Karpas-422 (cell line): ENCODE measurements around the gene KCNIP4. TPM values are rescaled to one million over a fixed set of nuclear protein-coding genes. Genes with fewer than 3 reads are reported as not detected.

Experiments used
- DNase-seq: peaks from one replicate; pipeline ENCODE4 v3.0.0-alpha.2; 2015
- H2AFZ ChIP-seq: fragments of 200-600 bp; sonication (generic); 2 replicates; pipeline ENCODE4 v1.6.1; 2014; ENCODE audit warnings: antibody characterized with exemption, low read length, mixed read lengths
- H3K27ac ChIP-seq: fragments of 200-600 bp; sonication (generic); 2 replicates; pipeline ENCODE4 v1.5.1; 2014; ENCODE audit warnings: mild to moderate bottlenecking, low read length, moderate library complexity
- H3K27me3 ChIP-seq: fragments of 200-600 bp; sonication (generic); 2 replicates; pipeline ENCODE4 v1.6.1; 2014; ENCODE audit warnings: low read length, mixed read lengths
- H3K36me3 ChIP-seq: fragments of 200-600 bp; sonication (generic); 2 replicates; pipeline ENCODE4 v1.6.1; 2014; ENCODE audit warnings: low read length, mixed read lengths; ENCODE audit not compliant: insufficient read depth
- H3K4me1 ChIP-seq: fragments of 200-600 bp; sonication (generic); 2 replicates; pipeline ENCODE4 v1.6.1; 2014; ENCODE audit warnings: mild to moderate bottlenecking, low read length, mixed read lengths
- H3K4me2 ChIP-seq: fragments of 200-600 bp; sonication (generic); 2 replicates; pipeline ENCODE4 v1.6.1; 2014; ENCODE audit warnings: low read length, low read depth, mild to moderate bottlenecking; ENCODE audit not compliant: poor library complexity, severe bottlenecking
- H3K4me3 ChIP-seq: fragments of 200-600 bp; sonication (generic); 2 replicates; pipeline ENCODE4 v1.5.1; 2014; ENCODE audit warnings: mild to moderate bottlenecking, antibody characterized with exemption, low read length, mixed read lengths
- H3K79me2 ChIP-seq: fragments of 200-600 bp; sonication (generic); 2 replicates; pipeline ENCODE4 v1.6.1; 2014; ENCODE audit warnings: mild to moderate bottlenecking, low read length, mixed read lengths
- H3K9ac ChIP-seq: fragments of 200-600 bp; sonication (generic); 2 replicates; pipeline ENCODE4 v1.6.0; 2014; ENCODE audit warnings: low read length
- H3K9me2 ChIP-seq: fragments of 200-600 bp; sonication (generic), shearing (Covaris generic); replicated peaks from 2 replicates; pipeline ENCODE4 v1.6.0; 2014; ENCODE audit warnings: mild to moderate bottlenecking, low read length, moderate library complexity; ENCODE audit not compliant: insufficient read depth
- H3K9me3 ChIP-seq: fragments of 300-700, 200-600 bp; sonication (generic); 2 replicates; pipeline ENCODE4 v1.6.1; 2014; ENCODE audit warnings: low read length, mixed read lengths
- H4K20me1 ChIP-seq: fragments of 200-600 bp; sonication (generic); 2 replicates; pipeline ENCODE4 v1.6.1; 2014; ENCODE audit warnings: mild to moderate bottlenecking, antibody characterized with exemption, low read length, low read depth; ENCODE audit not compliant: insufficient read depth
- total RNA-seq: library from RNA; depleted of rRNA; stranded (reverse); fragments of >200 nt; shearing (Covaris generic); gene quantifications from 2 replicates; pipeline ENCODE4 v1.2.3, GENCODE V29; 2014; ENCODE audit warnings: low replicate concordance

Gene KCNIP4
- total RNA-seq, 1 experiment from 2014 or later: not detected

- DNase-seq: no peak
- Histone ChIP-seq H3K9me2 (no peaks in the 10 kb centered on the region), H2AFZ (no peak overlapping the region), H4K20me1 (no peaks in the 10 kb centered on the region), H3K4me3 (no peak overlapping the region), H3K9me3 (peaks cover 4% of the 10 kb centered on the region; the same call in 1 of the 2 replicates), H3K4me1 (no peaks in the 10 kb centered on the region), H3K27ac (no peak overlapping the region), H3K4me2 (no peak overlapping the region), H3K9ac (no peak overlapping the region), H3K36me3 (no peaks in the 10 kb centered on the region), H3K27me3 (no peaks in the 10 kb centered on the region), H3K79me2 (no peaks in the 10 kb centered on the region)
Observed at GRCh38 chr4:20925176-20925575, 1023.4 kb downstream of the KCNIP4 start.

DNA sequence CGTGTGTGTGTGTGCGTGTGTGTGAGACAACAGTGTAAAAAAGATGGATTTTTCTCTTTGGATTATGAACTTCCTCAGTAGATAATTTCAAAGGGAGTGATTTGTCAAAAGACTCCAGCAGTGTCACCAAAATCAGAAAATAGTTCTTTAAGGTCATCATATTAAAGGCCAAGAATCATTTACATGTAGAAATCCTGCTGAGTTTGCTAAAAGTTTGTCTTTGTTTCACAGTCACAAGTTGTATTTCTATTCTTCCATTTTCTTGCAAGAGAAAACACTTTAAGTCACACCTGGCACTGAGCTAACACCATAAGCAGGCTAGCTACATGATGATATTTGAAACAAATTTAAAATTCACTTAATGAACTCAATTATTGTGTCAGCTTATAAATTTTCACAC is 1025.6 kb downstream of the KCNIP4 start:
- Histone ChIP-seq H3K4me1 (no peaks in the 10 kb centered on the region), H3K27me3 (no peaks in the 10 kb centered on the region), H3K27ac (no peak overlapping the region), H3K79me2 (no peaks in the 10 kb centered on the region), H2AFZ (no peak overlapping the region), H3K9ac (no peak overlapping the region), H3K4me2 (no peak overlapping the region), H4K20me1 (no peaks in the 10 kb centered on the region), H3K4me3 (no peak overlapping the region), H3K9me2 (no peaks in the 10 kb centered on the region), H3K36me3 (no peaks in the 10 kb centered on the region), H3K9me3 (no peaks in the 10 kb centered on the region)
- no peak for DNase-seq

DNA sequence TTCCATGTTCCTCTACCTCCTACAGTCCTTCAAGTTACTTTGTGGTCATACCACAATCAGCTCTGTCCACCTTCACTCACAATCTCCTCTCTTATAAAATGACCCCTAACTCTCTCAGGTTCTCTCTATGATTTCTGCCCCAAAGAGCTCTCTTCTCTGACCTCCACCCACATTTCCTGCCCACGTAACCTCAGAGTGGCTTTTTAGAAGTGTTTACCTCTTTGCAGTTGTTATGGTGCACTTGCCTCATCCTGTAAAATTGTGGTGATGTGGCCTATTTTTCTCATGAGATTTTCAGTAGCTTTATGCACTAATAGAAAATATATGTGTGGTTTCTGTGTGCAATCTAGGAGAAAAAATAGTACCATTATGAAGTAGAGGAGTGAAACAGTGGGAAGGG is 1032.5 kb downstream of the KCNIP4 start:
- no peaks in the 10 kb centered on the region for H3K9me3 ChIP-seq
- H2AFZ ChIP-seq: no peak overlapping the region
- no peak overlapping the region for H3K4me2 ChIP-seq
- H4K20me1 ChIP-seq: no peaks in the 10 kb centered on the region
- no peaks in the 10 kb centered on the region for H3K4me1 ChIP-seq
- no peak for DNase-seq
- no peak overlapping the region for H3K27ac ChIP-seq
- no peaks in the 10 kb centered on the region for H3K36me3 ChIP-seq
- no peaks in the 10 kb centered on the region for H3K79me2 ChIP-seq
- no peaks in the 10 kb centered on the region for H3K27me3 ChIP-seq
- no peak overlapping the region for H3K4me3 ChIP-seq
- no peaks in the 10 kb centered on the region for H3K9me2 ChIP-seq
- no peak overlapping the region for H3K9ac ChIP-seq

GRCh38 chr4:20904966-20905365 is 1043.6 kb downstream of the KCNIP4 start:
- no peak for DNase-seq
- Histone ChIP-seq H2AFZ (no peak overlapping the region), H3K9ac (no peak overlapping the region), H3K79me2 (no peaks in the 10 kb centered on the region), H3K27me3 (no peaks in the 10 kb centered on the region), H4K20me1 (no peaks in the 10 kb centered on the region), H3K4me2 (no peak overlapping the region), H3K9me2 (no peaks in the 10 kb centered on the region), H3K9me3 (no peaks in the 10 kb centered on the region), H3K27ac (no peak overlapping the region), H3K4me3 (no peak overlapping the region), H3K36me3 (no peaks in the 10 kb centered on the region), H3K4me1 (no peaks in the 10 kb centered on the region)

- Histone ChIP-seq H3K9me2 (no peaks in the 10 kb centered on the region), H3K9me3 (no peaks in the 10 kb centered on the region), H3K79me2 (no peaks in the 10 kb centered on the region), H3K4me2 (no peak overlapping the region), H3K27me3 (no peaks in the 10 kb centered on the region), H3K36me3 (no peaks in the 10 kb centered on the region), H3K27ac (no peak overlapping the region), H2AFZ (no peak overlapping the region), H3K4me1 (no peaks in the 10 kb centered on the region), H3K4me3 (no peak overlapping the region), H4K20me1 (no peaks in the 10 kb centered on the region), H3K9ac (no peak overlapping the region)
- DNase-seq: no peak
Observed at GRCh38 chr4:20901851-20902250, 1046.7 kb downstream of the KCNIP4 start.

DNA sequence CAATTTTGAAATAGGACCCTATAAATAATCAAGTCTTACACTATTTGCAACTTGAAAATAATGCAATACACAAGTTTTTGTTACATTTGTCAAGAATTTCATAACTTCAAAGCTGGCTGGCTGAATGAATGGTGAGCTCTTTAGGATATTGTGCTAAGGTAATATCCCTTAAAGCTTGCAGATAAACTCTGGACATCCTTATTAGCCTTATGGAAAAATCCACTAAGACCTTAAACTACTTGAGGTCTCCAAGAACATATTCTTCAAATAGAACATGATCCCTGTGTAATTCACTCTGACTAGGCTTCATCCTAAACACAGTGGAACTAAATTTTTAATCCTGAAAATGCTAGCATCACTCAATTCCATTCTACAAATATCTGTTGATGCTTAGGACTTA is 1049.0 kb downstream of the KCNIP4 start:
- H3K27ac ChIP-seq: no peak overlapping the region
- H4K20me1 ChIP-seq: no peaks in the 10 kb centered on the region
- H3K4me2 ChIP-seq: no peak overlapping the region
- H3K79me2 ChIP-seq: no peaks in the 10 kb centered on the region
- no peaks in the 10 kb centered on the region for H3K9me3 ChIP-seq
- no peaks in the 10 kb centered on the region for H3K27me3 ChIP-seq
- H3K36me3 ChIP-seq: no peaks in the 10 kb centered on the region
- H3K4me3 ChIP-seq: no peak overlapping the region
- H2AFZ ChIP-seq: no peak overlapping the region
- no peaks in the 10 kb centered on the region; the same call in 1 of the 2 replicates for H3K9me2 ChIP-seq
- H3K4me1 ChIP-seq: no peaks in the 10 kb centered on the region
- no peak overlapping the region for H3K9ac ChIP-seq
- DNase-seq: no peak

- H3K79me2 ChIP-seq: no peaks in the 10 kb centered on the region
- H3K9me3 ChIP-seq: no peaks in the 10 kb centered on the region
- no peaks in the 10 kb centered on the region for H3K4me1 ChIP-seq
- DNase-seq: no peak
- no peak overlapping the region for H3K4me2 ChIP-seq
- H3K27me3 ChIP-seq: no peaks in the 10 kb centered on the region
- H3K4me3 ChIP-seq: no peak overlapping the region
- H3K36me3 ChIP-seq: no peaks in the 10 kb centered on the region
- no peak overlapping the region for H3K27ac ChIP-seq
- H2AFZ ChIP-seq: no peak overlapping the region
- H3K9me2 ChIP-seq: no peaks in the 10 kb centered on the region; the same call in 1 of the 2 replicates
- H4K20me1 ChIP-seq: no peaks in the 10 kb centered on the region
- H3K9ac ChIP-seq: no peak overlapping the region
Observed at GRCh38 chr4:20895988-20896387, 1052.6 kb downstream of the KCNIP4 start.

DNA sequence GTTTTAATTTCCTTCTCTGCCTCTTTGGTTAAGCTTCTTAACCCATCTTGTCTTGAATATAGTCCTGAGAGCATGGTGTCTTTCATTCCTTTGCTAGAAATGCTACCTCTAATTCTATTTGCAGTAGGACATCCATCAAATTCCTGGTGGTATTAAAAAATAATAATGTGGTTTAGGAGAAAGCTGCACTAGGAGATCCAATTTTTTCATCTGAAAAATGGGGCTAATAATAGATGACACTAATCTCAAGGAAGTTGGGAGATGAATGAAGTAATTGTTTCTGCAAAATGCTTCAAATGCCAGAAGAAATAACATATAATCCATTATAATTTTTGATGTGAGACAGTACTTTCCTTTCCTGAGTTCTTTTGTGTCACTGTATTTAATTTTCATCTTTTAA is 1053.4 kb downstream of the KCNIP4 start:
- Histone ChIP-seq H4K20me1 (no peaks in the 10 kb centered on the region), H3K4me3 (no peak overlapping the region), H3K4me1 (no peaks in the 10 kb centered on the region), H3K9me3 (no peaks in the 10 kb centered on the region), H3K27me3 (no peaks in the 10 kb centered on the region), H3K9ac (no peak overlapping the region), H3K36me3 (no peaks in the 10 kb centered on the region), H3K27ac (no peak overlapping the region), H3K4me2 (no peak overlapping the region), H3K9me2 (no peaks in the 10 kb centered on the region; the same call in 1 of the 2 replicates), H2AFZ (no peak overlapping the region), H3K79me2 (no peaks in the 10 kb centered on the region)
- DNase-seq: no peak

DNA sequence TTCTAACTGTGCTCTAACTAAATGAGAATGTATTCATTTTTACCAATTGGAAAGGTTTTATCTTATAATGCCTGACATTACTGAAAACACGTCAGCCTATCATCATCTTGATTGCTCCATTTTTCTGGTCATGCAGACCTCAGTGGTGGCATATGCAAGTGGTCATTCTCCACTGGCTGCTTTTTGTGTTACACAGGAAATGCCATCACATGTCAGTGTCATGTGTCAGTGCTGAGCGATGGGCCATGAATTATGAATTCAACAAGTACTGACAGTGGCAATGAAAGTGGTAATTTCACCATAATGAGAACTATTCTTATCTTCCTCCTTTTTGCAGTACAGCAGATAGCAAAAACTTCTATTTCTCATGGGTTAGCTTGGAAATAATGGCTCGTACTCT is 1057.8 kb downstream of the KCNIP4 start:
- no peak overlapping the region for H3K27ac ChIP-seq
- H3K27me3 ChIP-seq: no peaks in the 10 kb centered on the region
- H3K36me3 ChIP-seq: no peaks in the 10 kb centered on the region
- H3K4me2 ChIP-seq: no peak overlapping the region
- H4K20me1 ChIP-seq: no peaks in the 10 kb centered on the region
- DNase-seq: no peak
- no peak overlapping the region for H3K9ac ChIP-seq
- no peak overlapping the region for H3K4me3 ChIP-seq
- no peaks in the 10 kb centered on the region for H3K79me2 ChIP-seq
- no peaks in the 10 kb centered on the region for H3K4me1 ChIP-seq
- H2AFZ ChIP-seq: no peak overlapping the region
- H3K9me2 ChIP-seq: no peaks in the 10 kb centered on the region
- H3K9me3 ChIP-seq: no peaks in the 10 kb centered on the region
